ENCODE data around the gene CPLX1. TPM values are rescaled to one million over a fixed set of nuclear protein-coding genes. Genes with fewer than 3 reads are reported as not detected.

Gene CPLX1
- total RNA-seq, 1 experiment from 2014 or later, result 14.5 TPM

DNA sequence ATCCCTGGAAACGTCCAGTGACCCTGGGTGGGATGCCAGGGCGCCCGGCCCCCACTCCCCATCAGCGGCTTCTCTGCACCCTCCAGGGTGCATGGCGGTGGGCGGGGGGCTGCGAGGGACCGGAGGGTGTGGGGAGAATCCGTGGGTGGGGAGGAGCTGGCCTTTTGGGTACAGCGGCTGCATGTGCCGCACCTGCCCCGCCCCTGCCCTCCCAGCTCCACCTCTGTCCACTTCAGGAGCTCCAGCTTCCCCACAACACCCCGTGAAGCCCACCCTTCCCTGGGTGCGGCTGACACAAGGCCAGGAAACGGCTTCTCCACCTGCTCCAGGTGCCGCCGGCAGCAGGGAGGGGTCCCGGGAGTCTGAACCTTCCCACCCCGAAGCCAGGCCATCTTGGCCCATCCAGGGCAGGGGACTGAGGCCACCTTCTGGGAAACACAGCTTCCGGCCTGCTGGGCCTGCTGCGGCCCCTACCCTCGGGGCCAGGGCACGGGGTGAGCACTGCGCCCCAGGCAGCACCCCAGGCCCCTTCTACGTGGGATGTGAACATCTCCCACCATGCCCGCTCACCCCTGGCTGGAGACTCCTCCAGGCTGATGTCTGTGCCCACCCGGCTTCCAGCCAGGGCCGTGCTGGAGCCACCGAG, 34.6 kb downstream of the CPLX1 start:
- H3K9me3 ChIP-seq (ENCODE audit: control insufficient read depth in 1 of 2, insufficient read depth in 1 of 2, low read depth in 1 of 2, low read length in 2 of 2), result no peaks in the 10 kb centered on the region
- H4K20me1 ChIP-seq (ENCODE audit: insufficient read depth), result no peaks in the 10 kb centered on the region
- POLR2A ChIA-PET, result no interaction called here
- TF ChIP-seq RAD21 (IDR thresholded peaks at IDR 0.05; ENCODE audit: low read depth) (no peak), SRF (IDR thresholded peaks at IDR 0.05; ENCODE audit: low read depth) (no peak), POLR2A (IDR thresholded peaks at IDR 0.05; ENCODE audit: borderline replicate concordance, extremely low read depth, insufficient read depth, insufficient read length) (no peak), ZFX (IDR thresholded peaks at IDR 0.05) (no peak), MAX (IDR thresholded peaks at IDR 0.05) (no peak), ZNF274 (IDR thresholded peaks at IDR 0.05; ENCODE audit: low read depth, low read length) (no peak)
- H3K4me3 ChIP-seq (replicated peaks in 1 of 2; ENCODE audit: low read depth in 1 of 2, low read length in 2 of 2), result no peak overlapping the region
- H3K4me1 ChIP-seq (ENCODE audit: control insufficient read depth in 1 of 2, insufficient read depth in 2 of 2, low read length in 2 of 2), result no peaks in the 10 kb centered on the region
- DNase-seq (ENCODE audit: low read depth, low spot score) (no peak), ATAC-seq (no peak)
- H3K4me2 ChIP-seq (ENCODE audit: low read length), result no peak overlapping the region
- no peak overlapping the region for H3K9ac ChIP-seq (ENCODE audit: low read length)
- no peaks in the 10 kb centered on the region for H3K9me2 ChIP-seq (ENCODE audit: insufficient read depth)
- no peaks in the 10 kb centered on the region for H3K27me3 ChIP-seq (ENCODE audit: insufficient read depth, low read length)
- no peaks in the 10 kb centered on the region for H3K36me3 ChIP-seq (ENCODE audit: control insufficient read depth in 1 of 2, insufficient read depth in 2 of 2, low read length in 2 of 2)
- H2AFZ ChIP-seq (ENCODE audit: low read depth, low read length, poor library complexity, severe bottlenecking), result no peak overlapping the region
- intact Hi-C loops (cut with micrococcal nuclease), result no loop called here
- BruUV-seq (replicated peaks), result no TSS peak
- H3K79me2 ChIP-seq (ENCODE audit: insufficient read depth, low read length), result no peaks in the 10 kb centered on the region
- H3K27ac ChIP-seq (ENCODE audit: low read depth, low read length), result no peak overlapping the region
- RAD21 ChIA-PET (ENCODE audit: low non-redundant PET in 1 of 2, low total read pairs in 2 of 2, uncharacterized antibody in 2 of 2, unreplicated experiment in 2 of 2), result no interaction called here
- CTCF ChIA-PET, result no interaction called here

GRCh38 chr4:790466-790820, 35.5 kb downstream of the CPLX1 start:
- H3K27ac ChIP-seq (ENCODE audit: low read depth, low read length), result no peak overlapping the region
- H3K4me2 ChIP-seq (ENCODE audit: low read length), result no peak overlapping the region
- ChIA-PET CTCF (no interaction called here), RAD21 (ENCODE audit: low non-redundant PET in 1 of 2, low total read pairs in 2 of 2, uncharacterized antibody in 2 of 2, unreplicated experiment in 2 of 2) (no interaction called here), POLR2A (no interaction called here)
- no peaks in the 10 kb centered on the region for H4K20me1 ChIP-seq (ENCODE audit: insufficient read depth)
- no peak overlapping the region for H3K9ac ChIP-seq (ENCODE audit: low read length)
- no peak for TF ChIP-seq ATF3 (IDR thresholded peaks at IDR 0.05)
- no peaks in the 10 kb centered on the region for H3K79me2 ChIP-seq (ENCODE audit: insufficient read depth, low read length)
- no peaks in the 10 kb centered on the region for H3K9me3 ChIP-seq (ENCODE audit: control insufficient read depth in 1 of 2, insufficient read depth in 1 of 2, low read depth in 1 of 2, low read length in 2 of 2)
- H3K27me3 ChIP-seq (ENCODE audit: insufficient read depth, low read length), result no peaks in the 10 kb centered on the region
- no peaks in the 10 kb centered on the region for H3K4me1 ChIP-seq (ENCODE audit: control insufficient read depth in 1 of 2, insufficient read depth in 2 of 2, low read length in 2 of 2)
- no peak overlapping the region for H3K4me3 ChIP-seq (replicated peaks in 1 of 2; ENCODE audit: low read depth in 1 of 2, low read length in 2 of 2)
- intact Hi-C loops (cut with micrococcal nuclease), result no loop called here
- H3K9me2 ChIP-seq (ENCODE audit: insufficient read depth), result no peaks in the 10 kb centered on the region
- BruUV-seq (replicated peaks), result no TSS peak
- no peak for DNase-seq (ENCODE audit: low read depth, low spot score)
- H2AFZ ChIP-seq (ENCODE audit: low read depth, low read length, poor library complexity, severe bottlenecking), result no peak overlapping the region
- ATAC-seq, result no peak
- H3K36me3 ChIP-seq (ENCODE audit: control insufficient read depth in 1 of 2, insufficient read depth in 2 of 2, low read length in 2 of 2), result no peaks in the 10 kb centered on the region
